K562 (cell line): ENCODE measurements around the gene DST. TPM values are rescaled to one million over a fixed set of nuclear protein-coding genes. Genes with fewer than 3 reads are reported as not detected.

ENCODE experiments used
- AFF1 ChIP-seq, 2 experiments: fragments of 450-650 bp; IDR thresholded peaks; 2 replicates each; pipeline ENCODE4 v1.6.1; 2018; ENCODE audit warnings: mild to moderate bottlenecking in 2 of 2, low read depth in 1 of 2; ENCODE audit not compliant: partially characterized antibody in 2 of 2
- ATF2 ChIP-seq: sonication (generic); formaldehyde crosslinking; IDR thresholded peaks from 2 replicates; pipeline ENCODE4 v1.8.1; 2022; ENCODE audit warnings: missing genetic modification reagents
- CC2D1A ChIP-seq: fragments of 450-650 bp; IDR thresholded peaks from 2 replicates; pipeline ENCODE4 v1.6.1; 2017; ENCODE audit warnings: mild to moderate bottlenecking
- CCNT2 ChIP-seq: IDR thresholded peaks from 2 replicates; pipeline ENCODE4 v1.6.1; 2011; ENCODE audit warnings: borderline replicate concordance, low read depth, mild to moderate bottlenecking, moderate library complexity, mixed read lengths, low read length; ENCODE audit not compliant: insufficient read length; ENCODE audit errors: extremely low read depth
- CHD1 ChIP-seq: fragments of 200-600 bp; sonication (generic); IDR thresholded peaks from one replicate; pipeline ENCODE4 v1.6.1; 2012; ENCODE audit warnings: mild to moderate bottlenecking, moderate library complexity, low read length, inconsistent platforms
- EWSR1 ChIP-seq: fragments of 450-650 bp; IDR thresholded peaks from 2 replicates; pipeline ENCODE4 v1.6.1; 2018; ENCODE audit warnings: borderline replicate concordance, mild to moderate bottlenecking, low read depth, moderate library complexity; ENCODE audit not compliant: partially characterized antibody
- FOXJ3 ChIP-seq: sonication (generic); formaldehyde crosslinking; IDR thresholded peaks from 2 replicates; pipeline ENCODE4 v1.4.0; 2020; ENCODE audit warnings: mild to moderate bottlenecking, missing genetic modification reagents
- MITF ChIP-seq: IDR thresholded peaks from 2 replicates; pipeline ENCODE4 v1.6.1; 2014; ENCODE audit warnings: antibody characterized with exemption
- NEUROD1 ChIP-seq: fragments of 150-350 bp; IDR thresholded peaks from 2 replicates; pipeline ENCODE4 v1.6.1; 2014; ENCODE audit warnings: borderline replicate concordance, low read length, low read depth; ENCODE audit not compliant: partially characterized antibody
- PHTF2 ChIP-seq: fragments of 250-450 bp; sonication (Bioruptor Pico); IDR thresholded peaks from 2 replicates; pipeline ENCODE4 v1.5.0; 2021; ENCODE audit warnings: mild to moderate bottlenecking
- POLR2AphosphoS2 ChIP-seq: IDR thresholded peaks from 2 replicates; pipeline ENCODE4 v1.6.1; 2012; ENCODE audit warnings: low read length, improper control_type of control experiment
- SIX5 ChIP-seq, 2 experiments: IDR thresholded peaks; 2 replicates each; pipeline ENCODE4 v1.6.1; 2011; ENCODE audit warnings: low read length in 2 of 2, borderline replicate concordance in 1 of 2, low read depth in 1 of 2, mild to moderate bottlenecking in 1 of 2, moderate library complexity in 1 of 2; ENCODE audit not compliant: insufficient read depth in 1 of 2
- SOX6 ChIP-seq: fragments of 450-650 bp; IDR thresholded peaks from 2 replicates; pipeline ENCODE4 v1.6.1; 2014; ENCODE audit warnings: mild to moderate bottlenecking
- STAG1 ChIP-seq: sonication (generic); formaldehyde crosslinking; IDR thresholded peaks from 2 replicates; pipeline ENCODE4 v1.5.0; 2020; ENCODE audit warnings: missing genetic modification reagents, borderline replicate concordance
- WHSC1 ChIP-seq: IDR thresholded peaks from one replicate; pipeline ENCODE4 v1.6.1; 2012; ENCODE audit warnings: low read length, control low read depth, inconsistent platforms
- ZFP91 ChIP-seq: sonication (generic); formaldehyde crosslinking; IDR thresholded peaks from 2 replicates; pipeline ENCODE4 v1.8.0; 2022; ENCODE audit warnings: mild to moderate bottlenecking, missing genetic modification reagents
- ZNF12 ChIP-seq: sonication (generic); formaldehyde crosslinking; IDR thresholded peaks from 2 replicates; pipeline ENCODE4 v1.4.0; 2020; ENCODE audit warnings: mild to moderate bottlenecking, missing genetic modification reagents
- ZNF583 ChIP-seq: fragments of 250-450 bp; sonication (Bioruptor Pico); IDR thresholded peaks from 2 replicates; pipeline ENCODE4 v1.4.0; 2020
- polyA plus RNA-seq, 8 experiments: library from polyadenylated mRNA; depleted of rRNA in 4 of 8; stranded (reverse) in 5 of 8; unstranded in 3 of 8; fragments of >200 nt; fragmentation: Nextera tagmentation in 2 of 8; fragmentation: Illumina TruSeq in 1 of 8; extraction: Ambion mirVana in 2 of 8; extraction: Trizol in 1 of 8; gene quantifications; 2 replicates each; pipeline versions ENCODE4 v1.2.1 to v1.2.3, GENCODE V29; 2011 to 2014; ENCODE audit warnings: inconsistent platforms in 1 of 8, missing spikeins in 1 of 8
- total RNA-seq, 7 experiments: library from RNA; depleted of rRNA in 6 of 7; stranded (reverse); fragments of >200 nt in 6 of 7; fragmentation: Illumina TruSeq in 2 of 7; extraction: Trizol in 2 of 7; gene quantifications; 2 replicates each; pipeline versions ENCODE4 v1.2.1 to v1.2.3, GENCODE V29; 2011 to 2021; ENCODE audit warnings: low replicate concordance in 1 of 7

The DST gene
- total and polyA plus RNA-seq, 9 of the 15 experiments (the other 6 are each of a cell fraction or from before 2014, with no cell fraction given) = 5.2 to 21.9 (median 13.3) TPM

GRCh38 chr6:56542364-56543331 lies 100.0 kb downstream of the DST start (continued):
- TF ChIP-seq ZNF583 (CRISPR knock-in tag) = no peak
- TF ChIP-seq ZNF12 (CRISPR knock-in tag) = no peak
- TF ChIP-seq FOXJ3 (CRISPR knock-in tag) = no peak
- no peak for TF ChIP-seq WHSC1
- peak in 1 of 2 experiments; percentile 62 for TF ChIP-seq AFF1 (IDR thresholded peaks at IDR 0.05; ENCODE audit: low read depth in 1 of 2, partially characterized antibody in 2 of 2)
- no peak for TF ChIP-seq POLR2AphosphoS2
- peak; percentile 35 for TF ChIP-seq NEUROD1
- peak; percentile 45 for TF ChIP-seq CCNT2
- TF ChIP-seq CHD1 = no peak
- peak; percentile 82; the same call in 1 of the 2 replicates for TF ChIP-seq ATF2 (CRISPR knock-in tag)
- 0 out of 2 replicates have a peak, but pooled peaks have one; percentile 8 for TF ChIP-seq MITF
- peak; percentile 69; the same call in 1 of the 2 replicates for TF ChIP-seq CC2D1A
- TF ChIP-seq SOX6 = peak; percentile 59
- no peak for TF ChIP-seq SIX5 (IDR thresholded peaks at IDR 0.05; ENCODE audit: borderline replicate concordance in 1 of 2, insufficient read depth in 1 of 2, low read depth in 1 of 2, low read length in 2 of 2)
- TF ChIP-seq STAG1 (CRISPR knock-in tag) = no peak
- no peak for TF ChIP-seq EWSR1
- no peak for TF ChIP-seq ZFP91 (CRISPR knock-in tag)
- no peak for TF ChIP-seq PHTF2
